GM12872 (cell line): ENCODE data around the gene ACOD1.

ENCODE experiments used
- CTCF ChIP-seq: IDR thresholded peaks from 3 replicates; pipeline ENCODE4 v1.5.1; 2011; ENCODE audit warnings: low read depth, mild to moderate bottlenecking, low read length, moderate library complexity; ENCODE audit not compliant: insufficient read depth

The ACOD1 gene

DNA sequence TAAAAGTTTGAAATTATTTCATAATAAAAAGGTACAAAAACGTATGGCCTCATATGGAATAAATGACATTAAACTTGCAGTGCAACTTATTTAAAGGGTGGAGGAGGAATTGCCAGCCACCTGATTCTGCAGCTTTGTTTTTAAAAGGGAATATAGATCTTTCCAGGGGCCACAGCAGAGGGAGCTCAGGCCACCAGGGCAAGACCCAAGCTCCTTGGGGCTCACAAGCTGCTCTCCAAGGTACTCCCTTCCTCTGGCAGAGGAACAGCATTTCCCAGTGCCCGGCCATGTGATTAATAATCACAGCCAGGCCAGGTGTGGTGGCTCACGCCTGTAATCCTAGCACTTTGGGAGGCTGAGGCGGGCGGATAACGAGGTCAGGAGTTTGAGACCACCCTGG lies 6.2 kb downstream of the ACOD1 start:
- no peak for TF ChIP-seq CTCF

GRCh38 chr13:76955193-76955592 lies 6.9 kb downstream of the ACOD1 start:
- TF ChIP-seq CTCF, result no peak

DNA sequence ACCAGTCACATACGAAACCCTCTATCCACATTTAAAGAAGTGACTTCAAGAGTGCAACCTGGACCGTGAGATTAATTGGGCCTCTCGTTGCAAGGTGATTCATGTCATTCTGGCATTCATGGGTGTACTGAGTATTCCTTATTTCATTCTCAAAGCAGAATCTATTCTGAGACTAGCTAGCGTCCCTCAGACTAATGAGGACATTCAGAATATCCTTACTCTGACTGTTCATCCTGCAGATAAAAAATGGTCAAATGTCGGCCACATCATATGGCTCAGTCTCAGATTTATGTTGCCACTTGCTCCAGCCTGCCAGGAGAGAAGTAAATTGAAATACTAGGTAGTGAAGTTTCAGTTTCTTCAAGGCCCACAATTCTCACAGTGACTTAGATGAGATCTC lies 7.3 kb downstream of the ACOD1 start:
- TF ChIP-seq CTCF, result no peak

GRCh38 chr13:76958841-76959432 lies 10.6 kb downstream of the ACOD1 start:
- TF ChIP-seq CTCF, result no peak

- TF ChIP-seq CTCF, result no peak
Measured at GRCh38 chr13:76965759-76966421, 17.6 kb downstream of the ACOD1 start.

- TF ChIP-seq CTCF, result no peak
Measured at GRCh38 chr13:76967031-76967430, 18.7 kb downstream of the ACOD1 start.

DNA sequence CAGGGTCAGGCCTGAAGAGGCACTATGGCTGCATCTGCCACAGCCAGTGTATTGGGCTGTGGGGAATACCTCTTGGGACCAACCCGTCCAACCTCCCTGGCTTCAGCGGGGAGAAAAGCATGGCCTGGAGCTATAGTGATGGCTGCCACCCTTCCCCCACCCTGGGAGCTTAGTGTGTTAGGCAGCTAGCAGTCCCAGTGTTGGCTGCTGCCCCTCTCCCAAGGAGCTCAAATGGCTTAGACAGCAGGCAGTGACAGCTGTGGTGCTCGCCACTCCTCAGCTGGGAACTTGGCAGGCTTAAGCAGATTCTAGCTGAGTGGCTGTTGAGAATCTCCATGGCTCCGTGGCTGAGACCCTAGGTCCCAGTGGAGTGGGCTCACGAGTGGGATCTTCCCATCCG lies 19.7 kb downstream of the ACOD1 start:
- no peak for TF ChIP-seq CTCF
